ENCODE data around the gene ZCCHC17. TPM values are rescaled to one million over a fixed set of nuclear protein-coding genes. Genes with fewer than 3 reads are reported as not detected.

The ZCCHC17 gene
- total RNA-seq, 1 donor from 2014 or later: 9.7 TPM

DNA sequence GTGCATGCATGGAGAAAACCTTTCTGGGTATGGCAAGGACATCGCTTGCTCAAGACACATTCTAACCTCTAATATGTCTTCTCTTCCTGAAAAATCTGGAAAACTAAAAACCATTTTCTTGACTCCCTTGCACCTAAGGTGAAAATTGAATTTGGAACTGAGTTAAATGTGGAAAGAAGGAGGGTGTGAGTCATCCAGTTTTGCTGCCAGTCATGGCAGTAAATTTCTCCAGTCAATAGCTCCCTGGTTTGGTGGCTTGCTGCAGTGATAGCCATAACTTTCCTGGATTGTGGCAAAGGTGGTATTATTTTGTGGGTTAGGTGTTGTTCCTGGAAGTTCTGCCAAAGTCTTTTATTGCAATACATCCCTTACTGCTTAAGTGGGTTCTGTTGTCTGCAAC, 2.5 kb downstream of the ZCCHC17 start:
- no peak for ATAC-seq (ENCODE audit: poor library complexity)
- DNase-seq: no peak
- intact Hi-C loops (cut with DNase I): no loop called here

DNA sequence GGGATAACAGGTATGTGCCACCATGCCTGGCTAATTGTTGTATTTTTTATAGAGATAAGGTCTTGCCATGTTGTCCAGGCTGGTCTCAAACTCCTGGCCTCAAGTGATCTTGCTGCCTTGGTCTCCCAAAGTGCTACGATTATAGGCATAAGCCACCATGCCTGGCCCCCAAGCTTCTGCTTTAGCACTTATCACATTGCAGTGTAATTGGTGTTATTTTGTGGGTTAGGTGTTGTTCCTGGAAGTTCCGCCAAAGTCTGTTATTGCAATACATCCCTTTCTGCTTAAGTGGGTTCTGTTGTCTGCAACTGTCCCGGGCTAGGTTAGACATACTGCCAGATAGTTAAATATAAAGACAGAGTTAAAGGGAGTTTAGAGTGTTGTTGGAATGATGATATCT, 3.4 kb downstream of the ZCCHC17 start:
- ATAC-seq (ENCODE audit: poor library complexity): no peak
- no peak for DNase-seq
- intact Hi-C loops (cut with DNase I): no loop called here

DNA sequence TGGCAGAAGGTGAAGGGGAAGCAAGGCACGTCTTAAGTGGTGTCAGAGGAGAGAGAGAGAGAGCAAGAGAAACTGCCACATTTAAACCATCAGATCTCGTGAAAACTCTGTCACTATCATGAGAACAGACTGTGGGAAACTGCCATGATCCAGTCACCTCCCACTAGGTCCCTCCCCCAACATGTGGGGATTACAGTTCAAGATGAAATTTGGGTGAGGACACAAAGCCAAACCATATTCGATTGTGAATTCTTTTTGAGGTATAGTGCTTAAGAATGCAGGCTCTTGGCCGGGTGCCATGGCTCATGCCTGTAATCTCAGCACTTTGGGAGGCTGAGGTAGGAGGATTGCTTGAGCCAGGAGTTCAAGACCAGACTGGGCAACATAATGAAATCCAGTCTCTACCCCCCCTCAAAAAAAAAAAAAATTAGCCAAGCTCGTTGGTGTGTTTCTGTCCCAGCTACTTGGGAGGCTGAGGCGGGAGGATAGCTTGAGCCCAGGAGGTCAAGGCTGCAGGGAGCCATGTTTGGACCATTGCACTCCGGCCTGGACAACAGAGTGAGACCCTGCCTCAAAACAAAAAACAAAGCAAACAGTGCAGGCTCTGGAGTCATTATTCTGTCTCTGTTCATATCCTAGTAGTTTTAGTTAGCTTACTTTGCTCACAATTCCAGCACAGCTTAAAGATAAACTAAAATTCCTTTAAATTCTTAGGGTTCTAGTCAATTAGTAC, 6.0 kb downstream of the ZCCHC17 start:
- intact Hi-C loops (cut with DNase I): no loop called here
- ATAC-seq (ENCODE audit: poor library complexity) (no peak), DNase-seq (no peak)

DNA sequence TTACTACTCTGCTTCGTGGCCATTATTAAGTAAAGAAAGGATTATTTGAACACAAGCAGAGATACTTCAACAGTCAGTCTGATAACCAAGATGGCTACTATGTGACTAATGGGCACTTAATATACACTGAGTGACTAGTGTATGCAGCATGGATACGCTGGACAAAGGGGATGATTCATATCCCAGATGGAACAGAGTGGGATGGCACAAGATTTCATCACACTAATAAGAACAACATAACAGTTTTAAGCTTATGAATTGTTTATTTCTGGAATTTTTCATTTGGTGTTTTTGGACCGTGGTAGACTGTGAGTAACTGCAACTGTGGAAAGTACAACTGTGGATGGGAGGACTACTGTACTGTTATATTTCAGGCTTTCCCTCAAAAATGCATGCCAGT, 9.4 kb downstream of the ZCCHC17 start:
- intact Hi-C loops (cut with DNase I): no loop called here
- no peak for DNase-seq
- no peak for ATAC-seq (ENCODE audit: poor library complexity)

DNA sequence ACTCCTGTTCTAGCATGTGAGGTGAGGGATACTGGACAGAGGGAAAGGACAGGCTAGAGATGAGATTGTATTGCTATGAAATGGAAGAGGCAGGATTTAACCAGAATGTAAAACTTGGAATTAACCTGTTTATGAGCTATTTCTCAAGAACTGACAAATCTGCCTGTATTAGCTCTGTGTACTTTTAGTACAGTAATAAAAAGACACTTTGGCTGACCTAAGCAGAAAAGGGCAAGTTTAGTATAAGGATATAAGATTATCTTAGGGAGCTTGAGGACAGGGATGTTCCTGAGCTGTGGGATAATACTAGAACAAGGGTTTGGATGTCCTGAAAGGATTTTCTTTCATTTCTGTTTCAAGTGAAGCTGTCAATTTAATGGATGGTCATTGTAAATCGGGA, 11.2 kb downstream of the ZCCHC17 start:
- ATAC-seq (ENCODE audit: poor library complexity): no peak
- DNase-seq: no peak
- intact Hi-C loops (cut with DNase I): no loop called here

DNA sequence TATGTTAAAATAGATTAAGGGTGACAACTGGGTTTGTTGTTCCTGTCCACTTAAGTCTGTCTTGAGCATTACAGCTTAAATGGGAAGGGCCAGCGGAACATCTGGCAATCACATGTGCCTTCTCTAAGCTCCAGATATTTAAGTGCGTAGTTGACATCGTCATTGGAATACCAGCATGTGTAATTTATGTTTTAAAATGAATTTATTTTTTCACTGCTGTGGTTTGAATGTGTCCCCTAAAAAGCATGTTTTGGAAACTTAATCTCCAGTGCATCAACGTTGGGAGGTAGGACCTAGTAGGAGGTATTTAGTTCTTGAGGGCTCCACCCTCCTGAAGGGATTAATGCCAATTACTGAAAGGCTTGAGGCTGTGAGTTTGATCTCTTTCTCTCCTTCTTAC, 13.4 kb downstream of the ZCCHC17 start:
- intact Hi-C loops (cut with DNase I): no loop called here
- no peak for DNase-seq
- ATAC-seq (ENCODE audit: poor library complexity): no peak

DNA sequence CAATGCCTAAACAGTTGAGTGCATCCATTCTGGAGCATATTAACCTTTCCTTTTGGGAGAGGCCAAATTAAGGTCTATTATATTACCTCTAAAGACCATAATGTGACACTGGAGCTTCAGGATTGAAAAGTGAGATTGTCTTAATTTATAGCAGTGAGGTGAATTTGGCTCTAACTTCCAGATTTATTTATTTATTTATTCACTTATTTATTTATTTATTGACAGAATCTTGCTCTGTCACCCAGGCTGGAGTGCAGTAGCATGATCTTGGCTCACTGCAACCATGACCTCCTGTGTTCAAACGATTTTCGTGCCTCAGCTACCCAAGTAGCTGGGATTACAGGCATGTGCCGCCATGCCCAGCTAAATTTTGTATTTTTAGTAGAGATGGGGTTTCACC, 19.1 kb downstream of the ZCCHC17 start:
- intact Hi-C loops (cut with DNase I): no loop called here
- ATAC-seq (ENCODE audit: poor library complexity) (no peak), DNase-seq (no peak)

DNA sequence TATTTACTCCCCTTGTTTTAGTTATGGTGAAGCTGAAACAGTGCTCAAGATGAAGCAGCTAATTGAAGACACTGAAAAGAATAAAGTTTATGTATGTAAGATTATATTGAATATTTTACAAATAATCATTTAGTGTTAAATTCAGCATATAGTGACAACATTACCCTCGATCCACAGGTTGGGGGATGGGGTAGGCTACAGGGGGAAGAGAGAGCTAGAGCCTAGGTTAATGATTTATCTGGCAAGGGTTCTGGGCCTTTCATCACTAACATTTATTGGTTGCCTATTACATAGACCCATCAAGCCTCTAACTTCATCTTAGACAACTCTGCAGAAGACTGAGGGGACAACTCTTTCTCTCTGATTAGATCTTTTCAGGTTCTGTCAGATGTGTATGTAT, 21.3 kb downstream of the ZCCHC17 start:
- DNase-seq (no peak), ATAC-seq (ENCODE audit: poor library complexity) (no peak)
- intact Hi-C loops (cut with DNase I): no loop called here

DNA sequence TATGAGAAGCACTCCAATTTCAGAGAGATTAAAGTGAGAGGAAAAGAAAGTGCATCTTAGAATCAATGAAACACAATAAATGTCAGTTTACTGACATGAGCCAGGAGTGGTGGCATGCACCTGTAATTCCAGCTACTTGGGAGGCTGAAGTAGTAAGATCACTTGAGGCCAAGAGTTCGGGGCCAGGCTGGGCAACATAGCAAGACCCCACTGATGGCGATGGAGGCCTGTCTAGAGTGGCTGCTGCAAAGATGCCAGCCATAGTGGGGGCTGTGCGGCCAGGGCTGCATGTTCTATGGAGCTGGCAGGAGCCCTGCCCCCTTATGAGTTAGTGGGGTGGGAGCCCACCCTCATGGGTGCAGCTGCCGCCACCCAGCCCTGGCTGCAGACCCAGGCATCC, 27.3 kb downstream of the ZCCHC17 start:
- DNase-seq (no peak), ATAC-seq (ENCODE audit: poor library complexity) (no peak)
- intact Hi-C loops (cut with DNase I): no loop called here

DNA sequence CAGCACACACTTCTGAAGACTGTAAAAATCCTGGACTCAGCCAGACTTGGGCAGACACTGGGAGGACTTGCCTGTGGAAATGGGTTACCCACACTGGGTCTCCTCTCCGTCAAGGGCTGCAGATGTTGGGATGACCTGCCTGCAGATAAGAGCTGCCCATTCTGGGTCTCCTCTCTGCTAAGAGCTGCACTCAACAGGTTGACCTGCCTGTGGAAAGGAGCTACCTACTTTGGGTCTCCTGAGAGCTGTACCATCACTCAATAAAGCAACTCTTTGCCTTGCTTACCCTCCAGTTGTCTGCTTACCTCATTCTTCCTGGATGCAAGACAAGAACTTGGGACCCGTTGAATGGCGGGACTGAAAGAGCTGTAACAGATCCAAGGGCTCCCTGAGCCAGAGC, 28.2 kb downstream of the ZCCHC17 start:
- ATAC-seq (ENCODE audit: poor library complexity) (no peak), DNase-seq (no peak)
- intact Hi-C loops (cut with DNase I): no loop called here

DNA sequence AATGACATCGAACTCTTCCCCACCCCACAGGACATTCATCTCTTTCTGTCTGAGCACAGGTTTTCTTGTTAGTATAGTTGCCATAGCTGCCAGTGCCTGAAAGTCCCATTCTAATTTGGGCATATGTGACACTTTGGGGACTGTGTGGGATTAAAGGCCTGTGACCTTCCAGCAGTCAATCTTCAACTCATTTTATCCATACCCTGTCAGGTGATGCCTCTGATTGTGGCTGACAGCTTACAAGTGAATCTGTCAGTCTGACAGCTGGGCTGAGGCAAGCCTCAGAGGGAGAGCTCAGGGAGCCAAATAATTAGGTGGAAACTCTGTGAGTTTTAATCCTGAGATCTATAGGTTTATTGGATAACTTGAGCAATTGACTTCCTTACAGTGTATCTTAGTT, 29.6 kb downstream of the ZCCHC17 start:
- intact Hi-C loops (cut with DNase I): no loop called here
- ATAC-seq (ENCODE audit: poor library complexity) (no peak), DNase-seq (no peak)

DNA sequence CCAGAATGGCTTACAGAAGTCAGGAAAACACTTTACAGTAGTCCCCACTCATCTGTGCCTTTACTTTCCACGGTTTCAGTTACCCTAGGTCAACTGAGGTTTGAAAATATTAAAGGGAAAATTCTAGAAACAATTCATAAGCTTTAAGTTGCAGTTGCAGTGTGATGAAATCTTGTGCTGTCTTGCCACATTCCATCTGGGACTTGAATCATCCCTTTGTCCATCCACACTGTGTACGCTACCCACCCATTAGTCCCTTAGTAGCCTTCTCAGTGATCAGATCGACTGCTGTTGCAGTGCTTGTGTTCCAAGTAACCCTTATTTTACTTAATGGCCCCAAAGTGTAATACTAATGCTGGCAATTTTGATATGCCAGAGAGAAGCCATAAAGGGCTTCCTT, 30.5 kb downstream of the ZCCHC17 start:
- DNase-seq: no peak
- intact Hi-C loops (cut with DNase I): no loop called here
- no peak for ATAC-seq (ENCODE audit: poor library complexity)

DNA sequence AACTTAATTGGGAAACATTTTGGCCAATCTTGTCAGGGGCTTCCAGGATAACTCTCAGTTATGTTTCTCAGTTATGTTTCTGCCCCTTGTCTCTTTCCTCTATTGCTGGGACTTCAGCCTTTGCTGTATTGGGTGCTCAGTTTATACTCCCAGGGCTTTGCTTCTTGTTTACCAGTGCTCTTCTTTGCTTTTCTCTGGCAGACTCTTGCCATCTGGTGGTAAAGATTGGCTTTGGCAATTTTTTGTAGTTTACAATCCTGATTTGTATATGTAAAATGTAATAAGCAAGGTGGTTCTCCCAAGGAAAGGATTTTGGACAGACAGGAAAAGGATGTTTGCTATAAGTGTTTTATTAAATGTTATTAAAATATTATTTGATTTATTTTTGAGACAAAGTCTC, 38.2 kb downstream of the ZCCHC17 start:
- intact Hi-C loops (cut with DNase I): no loop called here
- DNase-seq (no peak), ATAC-seq (ENCODE audit: poor library complexity) (no peak)

DNA sequence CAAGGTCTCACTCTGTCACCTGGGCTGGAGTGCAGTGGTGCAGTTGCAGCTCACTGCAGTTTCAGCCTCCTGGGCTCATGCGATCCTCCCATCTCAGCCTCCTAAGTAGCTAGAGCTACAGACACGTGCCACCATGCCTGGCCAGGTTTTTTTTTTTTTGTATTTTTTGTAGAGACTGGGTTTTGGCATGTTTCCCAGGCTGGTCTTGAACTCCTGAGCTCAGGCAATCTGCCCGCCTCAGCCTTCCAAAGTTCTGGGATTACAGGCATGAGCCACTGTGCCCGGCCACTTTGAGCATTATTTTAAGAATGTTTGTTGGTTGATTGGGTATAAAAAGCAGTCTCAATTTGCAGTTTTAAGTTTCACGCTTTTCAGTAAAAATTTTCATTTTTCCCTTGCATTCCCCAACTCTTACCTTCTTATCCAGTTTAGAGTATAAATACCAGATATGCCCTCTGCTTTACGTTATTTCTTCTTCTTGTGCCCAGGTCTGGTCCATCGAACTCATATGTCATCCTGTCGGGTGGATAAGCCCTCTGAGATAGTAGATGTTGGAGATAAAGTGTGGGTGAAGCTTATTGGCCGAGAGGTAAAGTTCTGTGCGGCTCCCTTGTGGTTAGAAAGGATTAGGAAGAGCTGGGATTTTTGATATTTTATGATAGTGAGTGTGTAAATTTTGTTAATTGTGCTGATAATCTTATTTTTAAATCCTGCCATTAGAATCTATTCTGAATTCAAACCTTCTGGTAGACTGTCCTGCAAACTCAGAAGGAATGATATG, 40.0 kb downstream of the ZCCHC17 start:
- DNase-seq (no peak), ATAC-seq (ENCODE audit: poor library complexity) (no peak)
- intact Hi-C loops (cut with DNase I): no loop called here

DNA sequence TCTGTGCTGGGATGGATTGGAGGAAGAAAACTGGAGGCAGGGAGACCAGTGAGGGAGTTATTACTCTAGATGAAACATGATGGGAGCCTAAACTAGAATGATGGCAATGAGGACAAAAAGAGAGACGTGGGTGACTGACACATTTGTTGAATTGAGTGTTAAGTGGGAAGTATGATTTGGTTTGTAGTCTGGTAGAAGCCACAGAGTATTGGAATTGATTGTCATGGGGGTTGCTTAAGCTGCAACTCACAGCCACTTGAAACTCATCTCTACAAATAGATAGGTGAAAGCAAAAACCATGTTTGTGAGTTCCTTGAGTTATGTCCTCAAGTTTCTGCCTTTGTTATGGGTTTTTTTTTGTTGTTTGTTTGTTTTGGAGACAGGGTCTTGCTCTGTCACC, 47.7 kb downstream of the ZCCHC17 start:
- intact Hi-C loops (cut with DNase I): loop anchor here (10.0 kb wide), 1 partner anchor 70 kb away; the partner anchor contains the start of gene SERINC2
- DNase-seq: no peak
- no peak for ATAC-seq (ENCODE audit: poor library complexity)

DNA sequence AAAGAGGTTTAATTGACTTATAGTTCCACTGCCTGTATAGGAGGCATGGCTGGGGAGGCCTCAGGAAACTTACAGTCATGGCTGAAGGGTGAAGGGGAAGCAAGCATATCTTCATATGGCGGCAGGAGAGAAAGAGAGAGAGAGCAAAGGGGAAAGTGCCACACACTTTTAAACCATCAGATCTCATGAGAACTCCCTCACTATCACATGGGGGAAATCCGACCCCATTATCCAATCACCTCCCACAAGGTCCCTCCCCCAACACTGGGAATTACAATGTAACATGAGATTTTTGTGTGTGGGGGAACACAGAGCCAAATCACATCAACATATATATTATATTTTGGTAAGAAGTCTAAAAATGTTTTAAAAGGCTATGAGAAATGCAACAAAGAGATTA, 48.8 kb downstream of the ZCCHC17 start:
- intact Hi-C loops (cut with DNase I): loop anchor here (10.0 kb wide), 1 partner anchor 69 kb away; the partner anchor contains the start of gene SERINC2
- DNase-seq (no peak), ATAC-seq (ENCODE audit: poor library complexity) (no peak)

DNA sequence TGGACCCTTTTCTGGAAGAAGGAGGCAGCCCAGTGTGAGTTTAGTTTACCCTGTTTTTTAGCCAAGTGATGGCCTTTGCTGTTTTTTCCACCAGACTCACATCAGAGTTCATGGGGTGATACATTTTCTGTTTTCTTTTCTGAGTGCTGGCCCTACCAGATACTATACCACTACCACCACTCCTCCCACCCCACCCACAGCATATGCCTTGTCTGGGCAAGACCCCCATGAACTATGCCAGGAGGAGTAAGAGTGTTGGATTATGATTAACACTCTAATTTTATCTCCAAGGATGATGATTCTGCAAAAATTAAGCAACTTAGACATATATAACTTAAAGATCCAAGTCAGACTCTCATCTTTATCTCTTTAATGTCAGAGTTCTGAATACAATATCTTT, 50.0 kb downstream of the ZCCHC17 start:
- intact Hi-C loops (cut with DNase I): loop anchor here (10.0 kb wide), 1 partner anchor 68 kb away; the partner anchor contains the start of gene SERINC2
- no peak for DNase-seq
- no peak for ATAC-seq (ENCODE audit: poor library complexity)

DNA sequence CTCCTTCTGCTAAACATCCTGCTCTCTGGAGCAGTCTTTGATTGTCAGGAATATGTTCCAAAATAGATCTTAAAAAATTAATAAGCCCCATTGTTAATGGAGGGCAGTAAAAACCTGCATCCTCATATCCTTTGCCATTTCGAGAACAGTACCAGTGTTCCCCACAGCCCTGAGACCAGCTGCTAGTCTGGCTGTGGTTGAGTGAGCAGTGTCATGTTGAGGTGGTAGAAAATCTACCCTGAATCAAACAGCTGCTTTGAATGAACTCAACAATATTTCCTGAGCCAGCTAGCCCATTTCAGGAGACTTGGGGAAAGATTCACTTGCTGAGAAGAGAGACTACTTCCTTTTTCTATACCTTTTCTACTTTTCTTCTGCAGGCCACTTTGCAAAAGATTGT, 51.6 kb downstream of the ZCCHC17 start:
- no peak for ATAC-seq (ENCODE audit: poor library complexity)
- intact Hi-C loops (cut with DNase I): loop anchor here (10.0 kb wide), 1 partner anchor 66 kb away; the partner anchor contains the start of gene SERINC2
- no peak for DNase-seq

DNA sequence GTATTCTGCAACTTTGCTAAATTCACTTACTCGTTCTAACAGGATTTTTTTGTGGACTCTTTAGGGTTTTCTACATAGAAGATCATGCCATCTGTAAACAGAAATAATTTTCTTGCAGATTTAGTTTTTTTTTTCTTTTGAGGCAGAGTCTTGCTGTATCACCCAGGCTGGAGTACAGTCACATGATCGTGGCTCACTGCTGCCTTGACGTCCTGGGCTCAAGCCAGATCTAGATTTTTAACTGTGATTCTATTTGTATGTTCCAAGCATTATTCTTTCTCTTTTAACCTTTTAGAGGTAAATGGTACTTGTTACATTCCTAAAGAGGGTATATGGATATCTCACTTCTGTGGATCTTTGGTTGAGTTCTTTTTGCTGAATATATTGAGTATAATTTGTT, 57.5 kb downstream of the ZCCHC17 start:
- no peak for DNase-seq
- no peak for ATAC-seq (ENCODE audit: poor library complexity)
- intact Hi-C loops (cut with DNase I): no loop called here

DNA sequence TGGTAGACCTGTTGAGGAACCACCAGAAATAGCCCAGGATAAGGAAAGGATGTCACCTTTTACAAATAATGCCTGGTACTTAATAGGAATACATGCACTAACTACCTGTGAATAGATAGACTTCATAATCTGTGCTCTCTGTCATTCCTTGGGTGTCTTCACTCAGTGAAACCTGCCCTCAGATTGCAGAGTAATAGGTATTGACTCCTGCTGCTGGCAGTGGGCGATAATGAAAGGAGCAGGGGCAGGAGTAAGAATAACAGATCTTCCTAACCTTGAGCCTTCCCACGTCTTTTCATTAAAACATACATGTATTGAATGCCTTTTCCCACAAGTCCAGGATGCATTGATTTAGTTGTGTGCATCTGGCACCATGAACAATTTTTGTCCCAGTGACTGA, 59.6 kb downstream of the ZCCHC17 start:
- intact Hi-C loops (cut with DNase I): no loop called here
- DNase-seq (no peak), ATAC-seq (ENCODE audit: poor library complexity) (no peak)

All from Right ventricle myocardium superior (tissue), 1 donor.